Peyer's patch (tissue), 4 donors: Measurements from ENCODE around the gene ZNF655. TPM values are rescaled to one million over a fixed set of nuclear protein-coding genes. Genes with fewer than 3 reads are reported as not detected.

ENCODE experiments used
- DNase-seq, 3 donors: peaks; one replicate each; pipeline ENCODE4 v3.0.0-alpha.2; 2017 to 2019
- H3K27ac ChIP-seq, 4 donors: fragments of 200-600 bp; sonication (generic); one replicate each; pipeline ENCODE4 v1.5.1; 2016 to 2019
- H3K27me3 ChIP-seq, 2 donors: fragments of 200-600 bp; sonication (generic); one replicate each; pipeline ENCODE4 v1.5.1; 2019
- H3K36me3 ChIP-seq, 3 donors: fragments of 200-600 bp; sonication (generic); one replicate each; pipeline ENCODE4 v1.5.1; 2016 to 2019
- H3K4me1 ChIP-seq, 4 donors: fragments of 200-600 bp; sonication (generic); one replicate each; pipeline ENCODE4 v1.5.1; 2016 to 2019
- H3K4me3 ChIP-seq, 4 donors: fragments of 200-600 bp; sonication (generic); 1 replicate in 3 of 4; 2 replicates in 1 of 4; pipeline ENCODE4 v1.5.1; 2016 to 2019; ENCODE audit warnings: mild to moderate bottlenecking in 1 of 4
- H3K9me3 ChIP-seq, 4 donors: fragments of 200-600 bp; sonication (generic); one replicate each; pipeline ENCODE4 v1.5.1; 2016 to 2019; ENCODE audit warnings: mild to moderate bottlenecking in 1 of 4
- POLR2A ChIP-seq, 2 donors: fragments of 450-650 bp; IDR thresholded peaks; one replicate each; pipeline ENCODE4 v1.5.1; 2017; ENCODE audit warnings: antibody characterized with exemption in 2 of 2, mild to moderate bottlenecking in 2 of 2, moderate library complexity in 2 of 2
- total RNA-seq, 4 donors: library from RNA; depleted of rRNA; stranded (reverse); fragments of >200 nt; gene quantifications; one replicate each; pipeline ENCODE4 v1.1.0, GENCODE V29; 2016
- TF ChIP-seq, protein P1 (sequence below), 6 experiments: fragments of 450-650 bp in 4 of 6; fragments of 200-600 bp in 2 of 6; sonication (generic) in 1 of 6; IDR thresholded peaks; one replicate each; pipeline ENCODE4 v1.5.1; 2017 to 2019; ENCODE audit warnings: antibody characterized with exemption in 6 of 6, mild to moderate bottlenecking in 3 of 6, moderate library complexity in 1 of 6

The ZNF655 gene
- total RNA-seq, 4 donors from 2014 or later = 111 to 169 (median 139) TPM

DNA sequence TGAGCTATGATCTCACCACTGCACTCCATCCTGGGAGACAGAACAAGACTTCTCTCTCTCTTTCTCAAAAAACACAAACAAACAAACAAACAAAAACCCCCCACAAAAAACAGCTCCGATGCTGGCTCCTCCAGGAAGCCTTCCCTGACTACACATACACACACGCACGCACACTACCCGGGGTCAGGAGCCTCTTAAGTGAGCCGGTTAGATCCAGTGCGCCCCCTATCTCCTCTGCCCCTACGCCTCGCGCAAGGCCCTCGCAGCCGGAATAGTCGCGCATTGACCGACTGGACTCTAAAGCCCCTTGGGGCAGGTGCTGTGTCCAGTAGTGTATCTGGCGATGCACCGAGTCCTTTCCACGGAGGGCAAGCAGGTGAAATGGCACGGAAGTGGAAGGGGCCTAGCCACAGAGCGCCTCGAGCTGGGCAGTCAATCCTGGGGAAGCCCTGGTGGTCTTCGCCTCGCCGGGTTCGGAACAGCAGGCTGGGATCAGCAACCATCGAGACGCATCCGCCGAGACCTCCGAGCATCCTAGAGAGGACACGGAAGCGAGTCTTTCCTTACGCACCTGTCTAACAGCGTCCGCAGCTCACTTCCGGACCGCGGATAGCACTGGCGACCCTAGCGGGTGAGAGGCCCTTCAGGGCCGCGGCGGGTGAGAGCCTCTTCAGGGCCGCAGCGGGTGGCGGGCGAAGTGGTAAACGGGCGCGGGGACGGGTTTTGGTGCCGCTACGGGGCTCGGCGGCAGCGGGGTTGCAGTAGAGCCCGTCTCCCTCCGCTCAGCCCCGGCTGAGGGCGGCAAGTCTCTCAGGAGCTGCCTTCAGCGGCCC lies 58.1 kb downstream of the ZNF655 start, which contains the start of gene ZSCAN25:
Gene ZSCAN25, plus strand, starts transcription at position 588 of the 833 bp plus-strand sequence. CDS start 2,661 bp downstream, outside the sequence.
- no peaks in the 10 kb centered on the region for H3K27me3 ChIP-seq
- TF ChIP-seq, protein P1, sequence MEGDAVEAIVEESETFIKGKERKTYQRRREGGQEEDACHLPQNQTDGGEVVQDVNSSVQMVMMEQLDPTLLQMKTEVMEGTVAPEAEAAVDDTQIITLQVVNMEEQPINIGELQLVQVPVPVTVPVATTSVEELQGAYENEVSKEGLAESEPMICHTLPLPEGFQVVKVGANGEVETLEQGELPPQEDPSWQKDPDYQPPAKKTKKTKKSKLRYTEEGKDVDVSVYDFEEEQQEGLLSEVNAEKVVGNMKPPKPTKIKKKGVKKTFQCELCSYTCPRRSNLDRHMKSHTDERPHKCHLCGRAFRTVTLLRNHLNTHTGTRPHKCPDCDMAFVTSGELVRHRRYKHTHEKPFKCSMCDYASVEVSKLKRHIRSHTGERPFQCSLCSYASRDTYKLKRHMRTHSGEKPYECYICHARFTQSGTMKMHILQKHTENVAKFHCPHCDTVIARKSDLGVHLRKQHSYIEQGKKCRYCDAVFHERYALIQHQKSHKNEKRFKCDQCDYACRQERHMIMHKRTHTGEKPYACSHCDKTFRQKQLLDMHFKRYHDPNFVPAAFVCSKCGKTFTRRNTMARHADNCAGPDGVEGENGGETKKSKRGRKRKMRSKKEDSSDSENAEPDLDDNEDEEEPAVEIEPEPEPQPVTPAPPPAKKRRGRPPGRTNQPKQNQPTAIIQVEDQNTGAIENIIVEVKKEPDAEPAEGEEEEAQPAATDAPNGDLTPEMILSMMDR (IDR thresholded peaks at IDR 0.05) = peak in 2 of 6 experiments; percentile 12 to 25
- peak; percentile 59 to 71 for TF ChIP-seq POLR2A (IDR thresholded peaks at IDR 0.05)
- no peaks in the 10 kb centered on the region for H3K9me3 ChIP-seq
- H3K4me3 ChIP-seq = peak within 1 kb of the TSS; percentile 92 to 99 (median 96)
- H3K27ac ChIP-seq = peak within 1 kb of the TSS; percentile 85 to 88 (median 86)
- peaks cover 0 to 32% (median 0%) of the 10 kb centered on the region in 3 donors for H3K36me3 ChIP-seq
- peak; percentile 86 to 94 (median 87) for DNase-seq
- H3K4me1 ChIP-seq = peaks cover 0 to 11% (median 5%) of the 10 kb centered on the region in 4 donors

DNA sequence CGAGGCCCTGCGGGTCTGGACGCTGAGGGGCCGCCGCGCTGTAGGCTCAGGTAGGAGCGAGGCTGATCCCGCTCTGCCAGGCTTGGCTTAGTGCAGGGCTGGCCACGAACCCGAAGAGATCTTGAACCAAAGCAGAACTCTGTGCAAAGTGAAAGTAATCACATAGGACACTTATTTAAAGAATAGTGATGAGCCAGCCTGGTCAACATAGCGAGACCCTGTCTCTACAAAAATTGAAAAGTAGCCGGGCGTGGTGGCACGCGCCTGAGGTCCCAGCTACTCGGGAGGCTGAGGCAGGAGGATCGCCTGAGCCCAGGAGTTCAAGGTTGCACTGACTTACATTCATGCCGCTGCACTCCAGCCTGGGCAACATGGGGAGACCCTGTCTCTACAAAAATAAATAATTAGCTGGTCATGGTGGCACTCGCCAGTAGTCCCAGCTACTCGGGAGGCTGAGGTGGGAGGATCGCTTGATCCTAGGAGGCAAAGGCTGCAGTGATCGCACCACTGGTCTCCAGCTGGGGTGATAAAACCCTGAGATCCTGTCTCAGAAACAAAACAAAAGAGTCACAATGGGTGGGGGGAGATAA lies 58.8 kb downstream of the ZNF655 start:
- peaks cover 0 to 11% (median 5%) of the 10 kb centered on the region in 4 donors for H3K4me1 ChIP-seq

DNA sequence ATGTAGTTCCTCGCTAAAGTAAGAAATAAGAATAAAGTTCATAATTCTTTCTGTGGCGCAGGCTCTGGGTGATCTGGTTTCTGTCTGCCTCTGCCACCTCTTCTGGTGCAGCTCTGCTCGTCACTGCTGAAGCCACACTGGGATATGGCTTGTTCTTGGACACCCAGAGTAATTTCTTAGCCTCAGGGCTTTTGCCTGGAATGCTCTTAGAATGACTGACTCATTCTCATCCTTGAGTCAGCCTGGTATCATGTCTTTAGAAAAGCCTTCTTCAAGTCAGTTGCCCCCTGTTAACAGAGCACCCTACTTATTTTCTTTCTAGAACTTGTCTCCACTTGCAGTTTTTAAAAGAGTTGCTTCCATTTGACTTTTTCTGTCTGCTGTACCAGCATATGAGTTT lies 60.3 kb downstream of the ZNF655 start:
- Histone ChIP-seq H3K9me3 (no peaks in the 10 kb centered on the region), H3K27ac (no peak overlapping the region), H3K4me3 (no peak overlapping the region), H3K4me1 (peaks cover 0 to 18% (median 5%) of the 10 kb centered on the region in 4 donors), H3K27me3 (no peaks in the 10 kb centered on the region), H3K36me3 (peaks cover 0 to 53% (median 0%) of the 10 kb centered on the region in 3 donors)
- no peak for TF ChIP-seq POLR2A (IDR thresholded peaks at IDR 0.05)
- TF ChIP-seq, protein P1 (IDR thresholded peaks at IDR 0.05) = no peak
- no peak for DNase-seq

More for the DNA sequence above, 58.8 kb downstream of the ZNF655 start:
- DNase-seq = peak in 1 of 3 donors; percentile 31
- peaks cover 0 to 39% (median 0%) of the 10 kb centered on the region in 3 donors for H3K36me3 ChIP-seq
- H3K4me3 ChIP-seq = peak overlapping the region; percentile 92 to 99 (median 96)
- H3K27ac ChIP-seq = peak overlapping the region; percentile 85 to 88 (median 86)
- no peak for TF ChIP-seq POLR2A (IDR thresholded peaks at IDR 0.05)
- TF ChIP-seq, protein P1 (IDR thresholded peaks at IDR 0.05) = no peak
- no peaks in the 10 kb centered on the region for H3K9me3 ChIP-seq
- no peaks in the 10 kb centered on the region for H3K27me3 ChIP-seq

DNA sequence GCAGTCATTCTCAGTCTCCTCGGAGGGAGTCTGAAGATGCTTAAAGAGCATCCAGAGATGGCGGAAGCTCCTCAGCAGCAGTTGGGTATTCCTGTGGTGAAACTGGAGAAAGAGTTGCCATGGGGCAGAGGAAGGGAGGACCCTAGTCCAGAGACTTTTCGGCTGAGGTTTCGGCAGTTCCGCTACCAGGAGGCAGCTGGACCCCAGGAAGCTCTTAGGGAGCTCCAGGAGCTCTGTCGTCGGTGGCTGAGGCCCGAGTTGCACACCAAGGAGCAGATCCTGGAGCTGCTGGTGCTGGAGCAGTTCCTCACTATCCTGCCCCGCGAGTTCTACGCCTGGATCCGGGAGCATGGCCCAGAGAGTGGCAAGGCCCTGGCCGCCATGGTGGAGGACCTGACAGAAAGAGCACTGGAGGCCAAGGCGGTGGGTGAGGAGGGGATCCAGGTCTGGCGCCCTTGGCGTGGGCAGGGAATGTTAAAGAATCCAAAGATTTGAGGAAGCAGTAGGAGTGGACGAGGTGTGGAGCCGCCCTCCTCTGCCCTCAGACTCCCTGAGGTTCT lies 61.2 kb downstream of the ZNF655 start:
- TF ChIP-seq POLR2A (IDR thresholded peaks at IDR 0.05) = no peak
- TF ChIP-seq, protein P1 (IDR thresholded peaks at IDR 0.05) = no peak
- DNase-seq = peak in 1 of 3 donors; percentile 37
- no peak overlapping the region for H3K4me3 ChIP-seq
- no peaks in the 10 kb centered on the region for H3K27me3 ChIP-seq
- no peaks in the 10 kb centered on the region for H3K9me3 ChIP-seq
- H3K36me3 ChIP-seq = peaks cover 0 to 63% (median 0%) of the 10 kb centered on the region in 3 donors
- H3K4me1 ChIP-seq = peaks cover 0 to 18% (median 5%) of the 10 kb centered on the region in 4 donors
- H3K27ac ChIP-seq = no peak overlapping the region

DNA sequence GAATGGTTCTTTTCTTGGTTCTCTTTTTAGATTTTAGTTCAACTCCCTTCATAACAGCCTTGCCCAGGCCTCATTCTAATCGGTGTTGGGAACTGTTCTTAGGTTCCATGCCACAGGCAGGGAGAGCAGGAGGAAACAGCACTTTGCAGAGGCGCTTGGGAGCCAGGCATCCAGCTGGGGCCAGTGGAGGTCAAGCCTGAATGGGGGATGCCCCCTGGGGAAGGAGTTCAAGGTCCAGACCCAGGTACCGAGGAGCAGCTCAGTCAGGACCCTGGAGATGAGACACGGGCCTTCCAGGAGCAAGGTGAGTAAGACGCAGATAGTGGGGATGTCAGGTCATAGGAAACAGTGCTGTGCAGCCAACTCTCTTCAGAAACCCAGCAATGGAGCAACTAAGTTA lies 62.8 kb downstream of the ZNF655 start:
- no peak overlapping the region for H3K4me3 ChIP-seq

More for the DNA sequence above, 62.8 kb downstream of the ZNF655 start:
- Histone ChIP-seq H3K9me3 (no peaks in the 10 kb centered on the region), H3K27me3 (no peaks in the 10 kb centered on the region), H3K27ac (no peak overlapping the region), H3K36me3 (peaks cover 0 to 79% (median 0%) of the 10 kb centered on the region in 3 donors), H3K4me1 (peaks cover 0 to 18% (median 5%) of the 10 kb centered on the region in 4 donors)
- TF ChIP-seq, protein P1 (IDR thresholded peaks at IDR 0.05) = no peak
- TF ChIP-seq POLR2A (IDR thresholded peaks at IDR 0.05) = no peak
- peak in 1 of 3 donors; percentile 15 for DNase-seq
